HG03378 (cell line): ENCODE measurements around the gene BDNF.
"Not testable (repeated sequence)": the region's sequence is repeated elsewhere in the genome, so short reads cannot be mapped to it uniquely, and the experiment has no call there.

ENCODE experiments used
- ATAC-seq: cut with Tn5 transposase; IDR thresholded peaks from one replicate; pipeline ENCODE4 v1.9.1; 2021; ENCODE audit warnings: mild to moderate bottlenecking, moderate library complexity; ENCODE audit not compliant: unreplicated experiment

BDNF gene

GRCh38 chr11:27700351-27701301 is at the start of gene BDNF:
BDNF (minus strand) TSS chr11:27700455; CDS start chr11:27658564, 41,891 bp downstream.
- ATAC-seq = peak; percentile 28

GRCh38 chr11:27740362-27741013 is 40.2 kb upstream of the BDNF start:
- ATAC-seq = no peak

DNA sequence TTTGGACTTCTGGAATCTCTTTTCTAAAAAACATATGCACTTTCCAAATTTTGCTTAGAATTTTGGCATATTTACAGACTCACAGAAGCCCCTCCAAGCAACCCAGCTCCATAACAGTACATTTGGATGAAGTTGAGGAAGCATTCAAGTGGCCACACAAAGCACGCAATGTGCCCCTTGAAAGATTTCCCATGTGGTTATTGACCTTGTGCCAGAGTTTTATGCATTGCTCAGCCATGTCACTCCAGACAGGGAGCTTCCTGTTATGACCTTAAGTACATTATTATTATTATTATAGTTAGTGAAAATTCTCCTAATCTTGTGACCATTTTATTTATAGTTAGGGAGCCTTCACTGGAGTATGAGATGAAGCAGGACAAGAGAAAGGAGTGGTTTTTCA is 35.0 kb upstream of the BDNF start:
- no peak for ATAC-seq

DNA sequence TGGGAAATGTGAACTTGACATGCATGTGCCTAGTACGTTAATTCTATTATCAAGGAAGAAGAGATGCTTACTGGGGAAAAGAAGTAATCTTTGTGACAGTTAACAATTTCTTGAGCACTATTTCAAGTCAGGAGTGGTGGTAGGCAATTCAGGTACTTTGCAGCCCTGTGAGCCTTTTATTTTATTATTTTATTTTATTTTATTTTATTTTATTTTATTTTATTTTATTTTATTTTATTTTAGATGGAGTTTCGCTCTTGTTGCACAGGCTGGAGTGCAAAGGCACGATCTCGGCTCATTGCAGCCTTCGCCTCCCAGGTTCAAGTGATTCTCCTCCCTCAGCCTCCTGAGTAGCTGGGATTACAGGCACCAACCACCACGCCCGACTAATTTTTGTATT is 31.5 kb upstream of the BDNF start:
- ATAC-seq = not testable (repeated sequence)

DNA sequence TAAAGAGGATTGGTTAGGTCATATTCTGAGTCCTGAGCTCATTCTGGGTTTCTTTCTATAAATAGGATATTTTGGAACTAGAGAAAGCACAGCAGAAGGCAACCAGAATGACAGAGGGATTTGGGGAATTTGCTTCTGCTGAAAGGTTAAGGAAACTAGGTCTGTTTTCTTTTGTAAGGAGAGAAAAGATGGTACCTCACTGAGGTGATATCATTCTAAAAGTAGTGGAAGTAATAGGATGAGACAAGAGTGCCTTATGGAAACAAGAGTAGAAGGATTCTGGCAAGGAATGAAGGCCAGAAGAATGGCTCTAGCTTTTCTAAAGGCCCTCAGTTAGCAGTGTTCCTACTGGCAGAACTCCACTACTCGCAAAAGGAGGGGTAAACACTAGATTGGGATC is 26.7 kb upstream of the BDNF start:
- ATAC-seq = no peak

- no peak for ATAC-seq
Observed at GRCh38 chr11:27723687-27724086, 23.4 kb upstream of the BDNF start.

- no peak for ATAC-seq
Observed at GRCh38 chr11:27722953-27723344, 22.7 kb upstream of the BDNF start.

DNA sequence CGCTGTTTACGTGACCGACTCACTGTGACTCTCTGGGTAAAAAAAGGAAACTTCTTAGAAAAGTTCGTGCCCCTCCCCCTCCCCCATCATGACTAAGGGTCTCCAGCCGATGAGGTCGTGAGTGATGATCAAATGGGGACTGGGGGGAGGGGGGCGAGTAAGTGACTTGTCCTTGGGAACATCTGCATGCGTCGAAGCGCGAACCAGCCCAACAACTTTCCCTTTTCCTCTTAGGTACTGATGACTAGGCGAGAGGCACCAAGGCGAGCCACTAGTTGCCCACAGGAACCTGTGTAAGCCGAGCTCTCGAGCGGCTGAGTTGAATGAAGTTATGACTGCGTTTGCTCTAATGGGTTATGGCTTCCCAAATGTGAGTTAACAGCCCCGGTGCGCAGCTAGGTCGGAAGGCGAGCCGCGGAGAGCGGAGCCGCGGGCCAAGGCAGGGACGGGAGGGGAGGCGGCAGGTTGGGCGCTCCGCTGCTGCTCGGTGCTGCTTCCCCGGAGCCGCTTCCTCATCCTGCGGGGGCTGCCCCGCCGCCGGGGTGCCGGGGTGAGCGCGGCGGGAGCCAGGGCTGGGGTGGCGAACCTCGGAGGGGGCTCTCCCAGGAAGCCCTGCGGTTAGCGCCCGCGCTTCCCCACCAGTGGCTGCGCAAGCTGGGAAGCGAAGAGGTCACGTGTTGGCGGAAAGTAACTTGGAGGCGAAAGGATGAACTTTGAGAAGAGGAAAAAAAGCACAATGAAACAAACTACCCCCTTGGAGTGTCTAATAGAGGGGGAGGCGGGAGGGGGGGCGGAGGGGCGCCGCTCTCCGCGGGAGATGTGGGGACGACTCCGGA is 22.1 kb upstream of the BDNF start:
- ATAC-seq = no peak

- no peak for ATAC-seq
Observed at GRCh38 chr11:27721264-27722116, 21.2 kb upstream of the BDNF start.

DNA sequence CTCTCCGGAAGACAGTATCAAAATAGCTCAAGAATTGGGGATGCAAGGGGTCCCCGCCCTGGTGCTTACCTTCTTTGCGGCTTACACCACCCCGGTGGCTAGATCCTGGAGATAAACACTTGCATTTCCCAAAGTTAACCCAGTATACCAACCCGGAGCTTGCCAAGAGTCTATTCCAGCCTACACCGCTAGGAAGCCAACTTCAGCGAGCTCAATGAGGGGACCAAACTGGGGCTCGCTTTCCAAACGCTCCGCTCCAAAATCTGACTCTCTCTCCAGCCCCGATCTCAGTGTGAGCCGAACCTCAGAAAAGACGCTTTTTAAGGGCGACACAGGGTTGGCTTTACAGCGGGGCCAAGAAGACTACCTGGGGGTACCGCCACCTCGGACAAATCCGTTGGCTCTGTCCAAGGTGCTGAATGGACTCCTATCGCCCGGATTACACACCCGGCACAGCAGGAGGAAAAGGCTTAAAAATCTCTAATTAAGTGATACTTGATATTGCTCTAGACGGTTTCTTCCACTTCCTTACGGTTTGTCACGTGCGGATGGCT is 20.1 kb upstream of the BDNF start:
- no peak for ATAC-seq

DNA sequence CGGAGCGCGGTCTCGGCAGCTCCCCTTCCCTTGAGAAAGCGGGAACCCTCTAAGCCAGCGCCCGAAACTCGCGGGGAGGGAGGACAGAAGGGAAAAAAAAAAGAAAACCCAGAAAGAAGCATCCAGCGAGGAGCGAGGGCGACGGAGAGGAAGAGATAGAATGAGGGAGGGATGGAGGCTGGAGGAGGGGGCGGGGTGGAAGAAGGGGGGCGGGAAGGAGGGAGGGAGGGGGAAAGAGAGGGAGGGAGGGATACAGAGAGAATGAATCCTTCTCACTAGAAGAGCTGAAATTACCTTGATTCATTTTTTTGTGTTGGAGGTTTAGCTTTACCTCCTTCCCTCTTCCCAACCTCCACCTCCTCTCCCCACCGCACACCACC is 19.3 kb upstream of the BDNF start:
- no peak for ATAC-seq

- ATAC-seq = no peak
Observed at GRCh38 chr11:27718863-27719545, 18.7 kb upstream of the BDNF start.

GRCh38 chr11:27718346-27718862 is 18.1 kb upstream of the BDNF start:
- ATAC-seq = no peak

DNA sequence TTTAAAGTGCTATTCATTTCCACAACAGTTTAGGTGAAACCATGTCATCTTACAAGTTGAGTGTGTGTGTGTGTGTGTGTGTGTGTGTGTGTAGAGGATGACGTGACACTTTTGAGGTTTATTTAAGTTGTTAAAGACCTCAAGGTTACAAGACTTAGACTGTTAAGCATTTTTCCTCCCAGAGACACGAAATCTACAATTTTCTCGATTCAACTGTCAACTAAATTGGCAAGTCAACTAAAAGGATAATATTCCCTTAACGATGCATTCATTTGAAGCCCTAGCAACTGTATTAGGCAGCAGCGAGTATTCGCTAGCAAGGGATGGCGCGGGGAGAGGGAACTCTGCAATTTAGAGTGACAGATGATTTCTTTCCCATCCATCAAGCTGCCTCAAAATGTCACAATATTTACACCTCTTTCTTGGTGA is 17.6 kb upstream of the BDNF start:
- ATAC-seq = no peak

DNA sequence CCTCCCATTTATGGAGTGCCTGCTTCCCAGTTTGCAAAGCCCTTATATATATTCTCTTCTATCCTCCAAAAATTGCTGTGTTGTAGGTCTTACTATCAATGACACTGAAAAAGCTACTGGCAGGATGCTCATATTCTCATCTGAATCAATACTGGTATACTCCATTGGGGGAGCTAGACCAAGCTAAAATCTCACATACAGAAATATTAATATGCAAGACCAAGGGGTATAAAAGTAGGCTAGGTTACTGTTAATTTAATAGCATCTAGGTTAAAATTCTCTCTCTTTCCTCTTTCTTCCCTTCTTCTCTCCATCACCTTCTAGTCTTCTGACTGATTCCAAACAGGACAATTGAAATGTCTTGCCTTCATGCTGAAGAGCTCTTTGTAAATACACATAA is 17.1 kb upstream of the BDNF start:
- ATAC-seq = no peak

DNA sequence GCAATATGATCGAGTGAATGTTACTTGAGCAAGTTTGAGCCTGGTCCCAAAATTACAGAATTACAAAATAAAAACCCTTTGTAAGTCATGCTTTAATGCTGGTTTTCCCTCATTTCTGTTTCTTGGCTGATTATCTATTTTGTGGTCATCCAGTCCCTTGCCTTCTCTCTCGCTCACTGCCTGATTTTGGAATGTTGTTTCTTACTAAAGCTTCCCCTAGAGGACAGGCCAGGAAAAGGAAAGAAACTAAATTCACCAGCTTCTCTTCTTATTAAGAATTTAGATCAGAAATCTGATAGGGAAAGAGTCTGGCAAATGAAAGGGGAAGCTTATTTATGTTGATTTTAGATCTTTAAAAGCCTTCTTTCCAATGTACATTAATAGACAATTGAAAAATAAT is 16.6 kb upstream of the BDNF start:
- ATAC-seq = no peak

GRCh38 chr11:27716216-27716615 is 16.0 kb upstream of the BDNF start:
- ATAC-seq = no peak

DNA sequence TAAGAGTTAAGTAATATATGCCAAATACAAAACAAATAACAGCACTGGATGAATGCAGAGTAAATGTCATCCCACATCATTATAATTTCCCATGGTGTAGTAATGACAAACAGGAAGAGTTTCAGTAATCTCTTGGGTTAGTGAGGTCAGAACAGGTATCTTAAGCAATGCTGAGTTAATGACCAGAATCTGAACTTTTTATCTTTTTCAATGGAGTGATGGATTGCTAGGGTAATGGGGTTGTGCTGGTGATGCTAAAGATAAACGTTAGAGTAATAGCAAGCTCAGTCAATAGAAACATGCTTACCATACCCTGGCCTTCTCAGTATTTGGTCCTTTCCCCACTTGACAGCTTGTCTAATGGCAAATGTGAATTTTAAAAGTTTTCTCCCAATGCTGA is 11.5 kb upstream of the BDNF start:
- ATAC-seq = no peak

GRCh38 chr11:27710536-27710935 is 10.3 kb upstream of the BDNF start:
- no peak for ATAC-seq
